Fibroblast of skin of abdomen (primary cell): ENCODE results near the gene UBC. TPM values are rescaled to one million over a fixed set of nuclear protein-coding genes. Genes with fewer than 3 reads are reported as not detected.
A peak's percentile ranks its signal among the peaks of the same experiment; 100 is the strongest.
"Not testable (repeated sequence)": the region's sequence is repeated elsewhere in the genome, so short reads cannot be mapped to it uniquely, and the experiment has no call there.

Source experiments
- DNase-seq: peaks from one replicate; pipeline ENCODE4 v3.0.0-alpha.2; 2013
- polyA plus RNA-seq, 2 experiments: library from polyadenylated mRNA; unstranded; fragments of 120-200 nt; gene quantifications; one replicate each; pipeline ENCODE4 v1.2.1, GENCODE V29; 2013; ENCODE audit not compliant: insufficient read length in 2 of 2

The UBC gene
- 1,106 TPM for polyA plus RNA-seq (2013, experiment 1 of 2; ENCODE audit: insufficient read length)
- 1,113 TPM for polyA plus RNA-seq (2013, experiment 2 of 2; ENCODE audit: insufficient read length)

DNA sequence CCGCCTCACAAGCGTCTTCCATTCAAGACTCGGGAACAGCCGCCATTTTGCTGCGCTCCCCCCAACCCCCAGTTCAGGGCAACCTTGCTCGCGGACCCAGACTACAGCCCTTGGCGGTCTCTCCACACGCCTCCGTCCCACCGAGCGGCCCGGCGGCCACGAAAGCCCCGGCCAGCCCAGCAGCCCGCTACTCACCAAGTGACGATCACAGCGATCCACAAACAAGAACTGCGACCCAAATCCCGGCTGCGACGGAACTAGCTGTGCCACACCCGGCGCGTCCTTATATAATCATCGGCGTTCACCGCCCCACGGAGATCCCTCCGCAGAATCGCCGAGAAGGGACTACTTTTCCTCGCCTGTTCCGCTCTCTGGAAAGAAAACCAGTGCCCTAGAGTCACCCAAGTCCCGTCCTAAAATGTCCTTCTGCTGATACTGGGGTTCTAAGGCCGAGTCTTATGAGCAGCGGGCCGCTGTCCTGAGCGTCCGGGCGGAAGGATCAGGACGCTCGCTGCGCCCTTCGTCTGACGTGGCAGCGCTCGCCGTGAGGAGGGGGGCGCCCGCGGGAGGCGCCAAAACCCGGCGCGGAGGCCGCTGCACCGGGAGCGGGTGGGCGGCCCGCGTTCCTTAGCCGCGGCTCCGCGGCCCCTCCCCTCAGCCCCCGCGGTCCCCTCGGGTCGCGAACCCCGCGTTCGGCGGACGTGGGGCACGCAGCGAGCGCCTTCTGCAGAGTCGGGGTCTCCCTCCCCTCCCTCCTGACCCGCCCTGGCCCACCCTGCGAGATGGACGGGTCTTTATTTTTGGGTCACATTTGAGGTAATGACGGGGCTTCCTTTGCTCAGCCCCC, at the start of gene UBC:
TSS of gene UBC (minus strand) at position 259 of the 847 bp plus-strand sequence. CDS start 879 bp downstream, outside the sequence.
- peak; percentile 94 for DNase-seq

GRCh38 chr12:124963211-124963610, 48.8 kb upstream of the UBC start:
- DNase-seq, result no peak

GRCh38 chr12:124961055-124961454, 46.6 kb upstream of the UBC start:
- DNase-seq, result no peak

GRCh38 chr12:124956571-124956970, 42.1 kb upstream of the UBC start:
- DNase-seq, result no peak

DNA sequence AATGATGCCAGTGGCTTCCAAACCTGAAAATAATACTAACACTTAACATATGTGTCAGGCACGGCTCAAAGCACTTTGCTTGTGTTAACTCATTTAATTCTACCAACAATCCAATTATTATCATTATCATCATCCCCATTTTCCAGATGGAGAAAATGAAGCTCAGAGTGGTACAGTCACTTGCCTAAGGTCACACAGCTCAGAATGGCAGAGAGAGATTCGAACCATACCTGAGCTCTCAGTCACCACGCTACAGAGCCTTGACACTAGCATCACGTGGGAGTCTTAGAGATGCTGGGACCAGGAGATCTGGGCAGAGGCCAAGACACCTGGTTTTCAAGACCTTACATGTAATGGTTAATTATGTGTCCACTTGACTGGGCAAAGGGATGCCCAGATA, 40.3 kb upstream of the UBC start:
- DNase-seq, result no peak

DNA sequence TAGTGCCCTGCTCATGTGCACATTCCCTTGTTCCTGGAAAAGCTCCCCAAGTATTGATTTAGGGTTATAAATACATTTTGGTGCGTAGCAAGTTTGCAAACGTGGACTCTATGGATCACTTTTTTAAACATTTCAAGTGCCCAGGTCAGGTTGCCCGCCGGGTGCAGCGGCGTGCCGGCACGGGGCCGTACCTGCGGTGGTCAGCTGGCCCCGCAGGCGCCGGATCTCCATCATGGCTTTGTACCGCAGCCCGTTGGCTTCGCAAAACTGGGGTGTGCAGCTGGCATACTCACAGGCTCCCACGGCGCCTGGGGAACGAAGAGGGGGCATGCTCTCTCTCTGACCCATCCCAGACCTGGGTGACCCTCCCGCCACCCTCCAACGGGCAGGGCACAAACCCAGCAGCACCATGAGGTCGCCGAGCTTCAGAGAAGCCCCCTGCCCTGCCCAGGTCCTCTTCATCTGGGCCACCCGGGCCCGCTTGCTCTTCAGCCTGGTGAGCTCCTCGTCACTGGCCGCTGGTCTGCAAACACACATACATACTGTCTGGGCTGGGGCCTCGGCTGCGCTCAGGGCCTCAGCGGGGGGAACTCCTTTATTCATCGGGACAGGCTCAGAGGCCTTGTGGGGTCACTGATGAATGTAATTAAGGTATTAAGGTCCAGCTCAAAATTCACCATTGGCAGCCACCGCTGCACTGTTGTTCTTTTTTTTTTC, 39.4 kb upstream of the UBC start:
- no peak for DNase-seq

GRCh38 chr12:124952801-124953200, 38.4 kb upstream of the UBC start:
- no peak for DNase-seq

- DNase-seq, result no peak
Observed at GRCh38 chr12:124952295-124952694, 37.8 kb upstream of the UBC start.

- no peak for DNase-seq
Observed at GRCh38 chr12:124949779-124950728, 35.6 kb upstream of the UBC start.

DNA sequence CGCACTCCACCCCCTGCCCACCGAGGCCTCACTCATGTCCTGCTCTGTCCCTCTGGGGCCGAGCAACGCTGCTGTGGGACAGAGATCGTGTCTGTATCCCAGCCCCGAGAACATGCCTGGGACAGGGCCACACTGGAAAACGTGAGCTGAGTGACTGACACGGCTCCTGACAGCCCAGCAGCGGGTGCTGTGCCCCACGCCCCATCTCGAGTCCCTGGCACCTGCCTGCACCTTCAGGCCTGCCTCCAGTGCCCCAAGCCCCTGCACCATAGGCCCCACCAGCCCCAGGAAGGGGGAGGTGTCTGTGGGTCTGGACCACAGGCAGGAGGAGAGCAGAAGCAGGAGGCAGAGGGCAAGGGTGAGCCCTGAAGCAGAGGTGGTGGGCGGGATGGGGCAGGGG, 34.6 kb upstream of the UBC start:
- no peak for DNase-seq

GRCh38 chr12:124947561-124948398, 33.3 kb upstream of the UBC start:
- no peak for DNase-seq

GRCh38 chr12:124947013-124947412, 32.6 kb upstream of the UBC start:
- DNase-seq, result no peak

- DNase-seq, result no peak
Observed at GRCh38 chr12:124946447-124946793, 32.0 kb upstream of the UBC start.

- DNase-seq, result no peak
Observed at GRCh38 chr12:124941170-124941527, 26.7 kb upstream of the UBC start.

- peak; percentile 89 for DNase-seq
Observed at GRCh38 chr12:124940393-124941169, 26.1 kb upstream of the UBC start.

DNA sequence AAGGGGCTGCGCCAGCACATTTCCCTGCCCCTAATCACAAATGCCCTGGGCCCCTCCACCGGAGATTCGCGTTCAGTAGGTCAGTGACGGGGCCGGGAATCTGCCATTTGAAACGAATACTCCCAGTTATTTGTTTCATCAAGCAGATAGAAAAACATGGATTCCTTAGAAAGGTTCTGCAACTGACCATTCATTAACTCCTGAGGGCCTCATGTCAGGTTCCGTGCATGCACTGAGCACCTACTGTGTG, 25.6 kb upstream of the UBC start:
- no peak for DNase-seq

DNA sequence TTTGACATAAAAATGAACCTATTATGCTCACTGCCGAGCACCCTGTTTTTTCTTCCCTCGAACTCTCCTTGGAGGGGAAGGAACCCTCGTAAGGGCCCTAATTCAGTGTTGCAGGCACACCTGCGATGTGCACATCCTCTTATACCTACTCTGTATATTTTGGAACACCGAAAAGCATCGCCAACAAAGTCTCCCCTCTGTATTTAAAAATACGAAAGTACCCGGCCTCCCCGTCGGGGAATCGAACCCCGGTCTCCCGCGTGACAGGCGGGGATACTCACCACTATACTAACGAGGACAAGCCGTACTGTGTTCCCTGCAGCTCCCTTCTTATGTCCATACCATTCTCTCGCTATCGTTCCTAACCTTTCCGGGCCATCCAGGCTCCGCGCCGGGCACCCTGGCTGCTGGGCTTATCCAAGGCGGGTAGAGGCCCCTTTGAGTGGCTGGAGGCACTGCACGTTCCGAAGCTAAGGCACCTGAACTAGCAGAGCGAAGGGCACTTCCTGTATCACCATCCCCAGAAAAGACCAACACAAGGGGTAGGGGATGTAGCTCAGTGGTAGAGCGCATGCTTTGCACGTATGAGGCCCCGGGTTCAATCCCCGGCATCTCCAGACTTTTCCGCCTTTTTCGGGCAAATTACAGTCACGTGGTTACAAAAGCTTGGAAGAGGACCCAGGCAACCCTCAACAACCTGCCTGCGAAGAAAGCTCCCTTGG, 25.1 kb upstream of the UBC start:
- peak; percentile 99 for DNase-seq

DNA sequence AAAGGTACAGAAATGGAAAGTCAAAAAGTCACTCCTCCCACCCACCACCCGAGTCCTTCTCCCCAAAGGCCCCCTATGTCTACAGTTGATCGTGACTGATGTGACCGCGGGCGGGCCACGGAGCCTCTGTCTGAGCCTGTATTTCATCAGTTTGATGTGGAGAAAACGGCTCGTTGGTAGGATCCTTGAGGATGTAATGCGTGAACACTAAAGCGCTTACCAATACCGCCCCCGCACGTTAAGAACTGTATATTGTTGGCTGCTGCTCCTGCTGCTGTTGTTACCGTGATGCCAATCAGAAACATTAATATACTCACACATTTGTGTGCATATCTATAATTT, 24.6 kb upstream of the UBC start:
- peak; percentile 91 for DNase-seq

DNA sequence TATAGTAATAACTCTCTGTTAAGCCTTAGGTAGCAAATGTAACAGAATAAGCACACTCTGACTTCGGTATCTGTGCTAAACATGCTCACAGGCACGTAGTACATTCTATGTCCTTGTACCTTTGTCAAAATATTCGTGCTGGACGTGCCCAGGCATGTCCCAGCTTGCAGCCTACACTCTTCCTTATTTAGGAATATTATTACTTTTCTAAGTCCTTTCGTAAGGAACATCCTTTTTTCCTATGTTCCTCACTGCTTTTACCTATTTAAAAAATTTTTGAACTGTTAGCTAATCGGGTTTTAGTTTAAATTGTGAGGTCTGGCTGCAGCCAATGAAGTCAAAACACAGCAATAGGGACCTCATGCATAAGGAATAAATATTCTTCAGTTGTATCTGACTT, 24.1 kb upstream of the UBC start:
- peak; percentile 72 for DNase-seq

DNA sequence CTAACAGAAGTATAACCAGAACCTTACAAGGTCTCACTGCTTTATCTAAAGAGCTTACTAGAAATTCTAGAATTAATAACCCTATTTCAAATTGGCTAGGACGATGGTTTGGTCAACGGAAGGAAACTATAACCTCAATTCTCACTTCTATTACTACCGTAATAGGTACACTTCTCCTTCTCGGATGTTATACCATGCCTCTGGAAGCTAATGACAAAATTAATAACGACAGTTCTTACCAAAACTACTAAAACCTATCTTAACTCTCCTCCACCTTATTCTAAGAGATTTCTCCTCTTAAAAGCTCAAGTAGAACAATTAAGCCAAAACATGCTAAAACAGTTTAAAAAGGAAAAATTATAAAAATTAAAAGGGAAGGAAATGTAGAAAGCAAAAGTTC, 23.7 kb upstream of the UBC start:
- DNase-seq, result no peak

DNA sequence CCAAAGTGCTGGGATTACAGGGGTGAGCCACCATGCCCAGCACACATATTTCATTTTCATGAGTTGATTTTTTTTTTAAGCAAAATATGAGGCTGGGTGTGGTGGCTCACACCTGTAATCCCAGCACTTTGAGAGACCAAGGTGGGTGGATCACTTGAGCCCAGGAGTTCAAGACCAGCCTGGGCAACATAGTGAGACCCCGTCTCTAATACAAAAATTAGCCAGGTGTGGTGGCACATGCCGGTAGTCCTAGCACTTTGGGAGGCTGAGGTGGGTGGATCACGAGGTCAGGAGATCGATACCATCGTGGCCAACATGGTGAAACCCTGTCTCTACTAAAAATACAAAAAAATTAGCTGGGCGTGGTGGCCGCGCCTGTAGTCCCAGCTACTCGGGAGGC, 17.1 kb upstream of the UBC start:
- DNase-seq, result not testable (repeated sequence)
